Limb (tissue), 2 donors: ENCODE data around the gene KIAA1191.
"Not testable (repeated sequence)": the region's sequence is repeated elsewhere in the genome, so short reads cannot be mapped to it uniquely, and the experiment has no call there.

Experiments used
- DNase-seq, 2 donors: peaks; one replicate each; pipeline ENCODE4 v3.0.0-alpha.2; 2016; ENCODE audit errors: extremely low spot score in 2 of 2

KIAA1191 gene

GRCh38 chr5:176361437-176362232, at the start of gene KIAA1191:
Gene KIAA1191, minus strand, starts transcription at chr5:176361764. Its CDS starts 2,256 bp downstream, at chr5:176359508.
- DNase-seq, result peak; percentile 86 to 94

GRCh38 chr5:176410486-176411180, 49.1 kb upstream of the KIAA1191 start:
- DNase-seq, result no peak

- DNase-seq, result no peak
These were observed 48.2 kb upstream of the KIAA1191 start for GRCh38 chr5:176409765-176410164.

- no peak for DNase-seq
These were observed 47.0 kb upstream of the KIAA1191 start for GRCh38 chr5:176408590-176408989.

GRCh38 chr5:176408252-176408573, 46.6 kb upstream of the KIAA1191 start:
- DNase-seq, result not testable (repeated sequence)

- no peak for DNase-seq
These were observed 46.1 kb upstream of the KIAA1191 start for GRCh38 chr5:176407456-176408251.

GRCh38 chr5:176406436-176407052, 45.0 kb upstream of the KIAA1191 start:
- DNase-seq, result no peak

GRCh38 chr5:176405656-176406435, 44.3 kb upstream of the KIAA1191 start:
- DNase-seq, result no peak

GRCh38 chr5:176401281-176402205, 40.0 kb upstream of the KIAA1191 start:
- DNase-seq, result no peak

- DNase-seq, result no peak
These were observed 39.0 kb upstream of the KIAA1191 start for GRCh38 chr5:176400382-176401156.

- no peak for DNase-seq
These were observed 36.3 kb upstream of the KIAA1191 start for GRCh38 chr5:176397736-176398420.

GRCh38 chr5:176396330-176396729, 34.8 kb upstream of the KIAA1191 start:
- no peak for DNase-seq

- no peak for DNase-seq
These were observed 33.5 kb upstream of the KIAA1191 start for GRCh38 chr5:176394881-176395675.

- no peak for DNase-seq
These were observed 32.5 kb upstream of the KIAA1191 start for GRCh38 chr5:176394096-176394495.

- no peak for DNase-seq
These were observed 31.0 kb upstream of the KIAA1191 start for GRCh38 chr5:176392526-176392925.

GRCh38 chr5:176391999-176392398, 30.4 kb upstream of the KIAA1191 start:
- no peak for DNase-seq

GRCh38 chr5:176391479-176391878, 29.9 kb upstream of the KIAA1191 start:
- no peak for DNase-seq
